HG02970 (cell line): ENCODE results near the gene BMP2K.
"Not testable (repeated sequence)": the region's sequence is repeated elsewhere in the genome, so short reads cannot be mapped to it uniquely, and the experiment has no call there.

Source experiments
- ATAC-seq: cut with Tn5 transposase; IDR thresholded peaks from one replicate; pipeline ENCODE4 v1.9.1; 2021; ENCODE audit warnings: mild to moderate bottlenecking, moderate library complexity, moderate number of reproducible peaks; ENCODE audit not compliant: unreplicated experiment, low FRiP score

The BMP2K gene

GRCh38 chr4:78845472-78845871 lies 69.3 kb downstream of the BMP2K start:
- no peak for ATAC-seq

- no peak for ATAC-seq
These were observed 70.1 kb downstream of the BMP2K start for GRCh38 chr4:78846258-78846657.

DNA sequence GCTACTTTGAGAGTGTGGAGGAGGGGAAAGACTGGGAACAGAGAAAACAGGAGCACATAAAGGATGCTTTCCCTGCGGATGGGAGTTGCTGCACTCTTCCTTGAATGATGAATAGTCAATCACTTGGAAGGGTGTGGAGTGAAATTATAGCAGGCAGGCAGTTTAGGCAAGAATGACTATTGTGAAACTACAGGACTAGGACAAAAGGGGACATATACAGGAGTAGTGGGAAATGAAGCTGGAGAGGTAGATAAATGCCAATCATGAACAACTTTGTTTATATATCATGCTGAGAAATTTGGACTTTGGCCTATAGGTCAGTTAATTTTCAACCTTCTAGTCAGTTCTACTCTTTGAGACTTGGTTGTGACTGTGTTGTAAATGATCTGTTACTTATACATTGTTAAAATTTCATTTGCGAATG lies 86.2 kb downstream of the BMP2K start:
- no peak for ATAC-seq

- ATAC-seq, result no peak
These were observed 87.2 kb downstream of the BMP2K start for GRCh38 chr4:78863254-78863869.

- no peak for ATAC-seq
These were observed 87.8 kb downstream of the BMP2K start for GRCh38 chr4:78863991-78864390.

DNA sequence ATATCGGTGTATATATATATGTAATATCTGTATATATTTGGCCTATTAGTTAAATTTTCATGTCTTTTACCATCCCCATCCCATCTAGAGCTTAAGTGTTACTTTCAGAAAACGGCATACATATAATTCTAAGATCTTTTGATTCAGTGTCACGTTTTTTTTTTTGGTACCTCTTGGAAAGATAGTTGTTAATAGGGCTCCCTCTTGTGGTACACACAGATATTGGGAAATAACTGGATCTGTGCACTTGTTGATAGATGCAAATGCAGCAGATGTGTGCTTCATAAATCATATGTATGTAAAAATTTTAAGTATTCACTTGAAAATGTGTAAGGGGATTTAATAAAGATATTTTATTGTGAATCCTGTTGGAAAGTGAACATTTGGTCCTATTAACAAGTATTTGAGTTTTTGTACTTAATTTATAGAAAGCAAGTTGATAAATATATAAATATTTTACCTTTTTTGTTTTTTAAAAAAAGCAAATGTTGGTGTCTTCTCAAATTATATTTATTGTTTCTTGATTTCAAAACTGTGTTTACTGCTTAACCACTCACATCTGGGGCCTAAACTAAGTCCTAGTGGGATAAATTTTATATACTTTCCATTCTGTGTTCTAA lies 88.4 kb downstream of the BMP2K start:
- no peak for ATAC-seq

GRCh38 chr4:78865451-78865850 lies 89.3 kb downstream of the BMP2K start:
- no peak for ATAC-seq

DNA sequence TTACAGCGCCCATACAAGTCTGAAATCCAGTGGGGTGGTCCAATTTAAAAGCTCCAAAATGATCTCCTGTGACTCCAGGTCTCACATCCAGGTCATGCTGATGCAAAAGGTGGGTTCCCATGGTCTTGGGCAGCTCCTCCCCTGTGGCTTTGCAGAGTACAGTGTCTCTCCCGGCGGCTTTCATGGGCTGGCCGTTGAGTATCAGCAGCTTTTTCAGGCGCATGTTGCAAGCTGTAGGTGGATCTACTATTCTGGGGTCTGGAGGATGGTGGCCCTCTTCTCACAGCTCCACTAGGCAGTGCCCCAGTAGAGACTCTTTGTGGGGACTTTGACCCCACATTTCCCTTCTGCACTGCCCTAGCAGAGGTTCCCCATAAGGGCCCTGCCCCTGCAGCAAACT lies 92.6 kb downstream of the BMP2K start:
- ATAC-seq, result not testable (repeated sequence)

GRCh38 chr4:78870056-78870455 lies 93.9 kb downstream of the BMP2K start:
- ATAC-seq, result no peak

DNA sequence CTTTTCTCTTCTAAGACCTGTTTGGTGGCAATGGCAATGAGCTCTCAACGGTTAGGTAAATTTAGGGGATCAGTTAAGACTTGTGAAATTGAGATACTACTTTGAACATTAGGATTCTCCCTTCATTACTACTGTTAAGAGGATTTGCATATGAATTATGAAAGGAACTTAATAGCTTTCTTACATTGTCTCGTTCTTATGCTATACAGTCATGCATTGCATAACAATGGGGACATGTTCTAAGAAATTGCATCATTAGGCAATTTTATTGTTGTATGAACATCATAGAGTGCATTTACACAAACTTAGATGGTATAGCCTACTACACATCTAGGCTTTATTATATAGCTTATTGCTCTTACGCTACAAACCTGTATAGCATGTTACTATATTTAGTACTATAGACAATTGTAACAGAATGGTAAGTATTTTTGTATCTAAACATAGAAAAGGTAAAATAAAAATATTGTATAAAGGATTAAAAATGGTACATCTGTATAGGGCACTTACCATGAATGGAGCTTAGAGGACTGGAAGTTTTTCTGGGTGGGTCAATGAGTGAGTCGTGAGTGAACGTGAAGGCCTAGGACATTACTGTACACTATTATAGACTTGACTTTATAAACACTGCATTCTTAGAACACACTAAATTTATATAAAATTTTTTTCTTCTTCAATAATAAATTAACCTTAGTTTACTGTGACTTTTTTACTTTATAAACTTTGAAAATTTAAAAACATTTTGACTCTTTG lies 100.6 kb downstream of the BMP2K start:
- ATAC-seq, result no peak

DNA sequence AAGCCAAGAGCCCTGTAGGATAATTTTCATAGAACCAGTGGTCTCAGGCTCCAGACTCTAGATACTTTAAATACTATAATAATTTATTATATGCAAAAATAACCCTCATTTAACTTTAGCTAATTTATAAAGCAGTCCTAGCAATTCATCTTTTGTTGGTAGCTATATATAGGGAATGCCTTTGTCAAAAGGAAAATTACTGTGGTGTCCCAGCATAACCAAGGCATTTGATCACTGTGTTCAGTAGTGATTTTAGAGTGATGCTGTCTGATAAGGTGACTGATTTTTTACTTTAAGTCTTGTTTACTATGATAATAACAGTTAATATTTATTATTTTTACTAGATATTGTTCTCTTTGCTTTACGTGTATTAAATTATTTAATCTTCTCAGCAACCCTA lies 101.9 kb downstream of the BMP2K start:
- no peak for ATAC-seq

- no peak for ATAC-seq
These were observed 104.8 kb downstream of the BMP2K start for GRCh38 chr4:78880874-78881492.

- ATAC-seq, result no peak
These were observed 109.4 kb downstream of the BMP2K start for GRCh38 chr4:78885598-78885997.

- ATAC-seq, result no peak
These were observed 113.8 kb downstream of the BMP2K start for GRCh38 chr4:78889955-78890354.

DNA sequence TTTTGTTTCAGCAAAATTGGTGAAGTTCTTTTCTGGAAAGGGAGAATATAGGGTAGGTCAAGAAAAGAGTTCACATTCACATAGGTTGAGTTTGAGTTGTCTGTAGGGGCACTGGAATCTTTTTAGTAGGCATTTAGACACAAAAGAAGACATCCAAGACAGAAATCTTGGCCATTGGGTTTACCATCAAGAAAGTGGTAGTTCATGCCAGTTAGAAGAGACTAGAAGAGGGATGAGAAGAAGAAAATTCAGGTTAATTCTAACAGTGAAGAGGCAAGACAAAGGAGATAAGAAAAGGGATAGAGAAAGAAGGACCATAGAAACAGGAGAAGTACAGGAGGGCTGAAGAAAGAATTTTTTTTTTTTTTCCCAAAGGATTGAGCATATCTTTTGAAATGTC lies 123.2 kb downstream of the BMP2K start:
- ATAC-seq, result no peak

DNA sequence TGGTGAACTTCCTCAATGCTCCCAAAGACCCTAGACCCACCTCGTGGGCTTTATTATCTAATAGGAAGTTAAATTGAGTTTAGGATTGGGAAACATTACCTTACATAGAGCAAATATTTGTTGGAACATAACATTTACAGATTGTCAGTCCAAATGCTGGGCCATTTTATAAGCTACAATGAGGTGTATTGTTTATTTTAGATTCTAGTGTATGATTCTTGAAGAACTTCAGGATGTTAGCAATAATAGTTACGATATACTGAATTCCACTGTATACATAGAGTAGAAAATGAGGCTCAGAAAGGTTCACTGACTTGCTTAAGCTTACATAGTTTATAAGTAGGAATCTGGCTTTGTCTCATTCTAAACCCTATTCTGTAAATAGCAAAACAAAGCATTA lies 125.7 kb downstream of the BMP2K start:
- no peak for ATAC-seq

DNA sequence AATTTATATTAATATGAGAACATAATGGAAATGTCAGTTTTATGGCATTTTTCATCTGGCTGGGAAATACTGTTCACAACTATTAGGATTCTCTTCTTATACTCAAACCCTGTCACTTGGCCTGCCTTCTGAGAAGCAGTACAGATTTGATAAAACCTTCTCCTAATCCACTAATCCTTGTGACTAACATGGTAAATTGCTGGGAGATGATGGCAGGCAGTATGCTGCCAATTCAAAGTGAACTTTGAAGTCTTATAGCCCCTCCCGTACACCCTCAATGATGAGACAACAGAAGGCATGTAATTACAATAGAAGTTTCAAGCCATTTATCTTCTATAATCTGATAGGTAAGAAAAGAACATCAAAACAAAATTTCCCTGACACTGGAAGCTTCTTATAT lies 126.1 kb downstream of the BMP2K start:
- ATAC-seq, result no peak

GRCh38 chr4:78904143-78904542 lies 128.0 kb downstream of the BMP2K start:
- no peak for ATAC-seq

DNA sequence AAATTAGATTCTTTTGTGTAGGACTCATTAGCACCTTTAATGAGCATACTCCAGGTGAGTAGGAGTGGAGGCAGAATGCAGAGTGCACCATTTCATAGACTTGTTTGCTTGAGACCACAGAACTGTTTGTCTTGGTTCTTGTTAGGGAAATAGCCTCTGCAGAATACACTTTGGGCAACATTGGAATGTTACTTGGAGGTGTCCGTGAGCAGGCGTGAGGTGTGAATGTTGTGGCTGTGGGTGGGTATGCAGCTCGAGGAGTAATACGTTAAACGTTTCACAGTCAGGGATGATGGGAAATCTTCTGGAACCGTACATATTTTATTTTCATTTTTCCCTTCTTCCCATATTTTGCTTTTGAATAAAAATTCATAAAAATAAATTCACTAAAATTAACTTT lies 131.5 kb downstream of the BMP2K start:
- ATAC-seq, result no peak

GRCh38 chr4:78908974-78909373 lies 132.8 kb downstream of the BMP2K start:
- ATAC-seq, result not testable (repeated sequence)

DNA sequence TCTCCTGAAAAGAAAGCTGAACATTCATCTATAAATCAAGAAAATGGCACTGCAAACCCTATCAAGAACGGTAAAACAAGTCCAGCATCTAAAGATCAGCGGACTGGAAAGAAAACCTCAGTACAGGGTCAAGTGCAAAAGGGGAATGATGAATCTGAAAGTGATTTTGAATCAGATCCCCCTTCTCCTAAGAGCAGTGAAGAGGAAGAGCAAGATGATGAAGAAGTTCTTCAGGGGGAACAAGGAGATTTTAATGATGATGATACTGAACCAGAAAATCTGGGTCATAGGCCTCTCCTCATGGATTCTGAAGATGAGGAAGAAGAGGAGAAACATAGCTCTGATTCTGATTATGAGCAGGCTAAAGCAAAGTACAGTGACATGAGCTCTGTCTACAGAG lies 134.5 kb downstream of the BMP2K start:
- ATAC-seq, result no peak
